GM12872 (cell line): ENCODE measurements around the gene EFEMP2.

Source experiments
- CTCF ChIP-seq: IDR thresholded peaks from 3 replicates; pipeline ENCODE4 v1.5.1; 2011; ENCODE audit warnings: low read depth, mild to moderate bottlenecking, low read length, moderate library complexity; ENCODE audit not compliant: insufficient read depth

Gene EFEMP2

DNA sequence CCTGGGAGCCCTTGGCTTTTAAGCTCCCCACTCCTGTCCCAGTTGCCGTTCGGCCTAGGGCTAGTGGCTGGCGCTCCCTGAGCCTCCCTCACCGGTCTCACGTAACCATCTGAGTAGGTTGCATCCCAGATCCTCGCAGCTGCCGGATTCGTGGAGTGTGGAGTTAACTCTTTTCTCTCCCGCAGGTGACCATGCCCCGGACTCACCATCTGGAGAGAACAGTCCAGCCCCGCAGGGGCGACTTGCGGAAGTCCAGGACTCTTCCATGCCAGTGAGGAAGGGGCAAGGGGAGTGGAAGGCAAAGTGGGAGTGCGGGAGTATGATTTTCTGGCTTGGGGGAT lies 11.5 kb downstream of the EFEMP2 start:
- no peak for TF ChIP-seq CTCF

DNA sequence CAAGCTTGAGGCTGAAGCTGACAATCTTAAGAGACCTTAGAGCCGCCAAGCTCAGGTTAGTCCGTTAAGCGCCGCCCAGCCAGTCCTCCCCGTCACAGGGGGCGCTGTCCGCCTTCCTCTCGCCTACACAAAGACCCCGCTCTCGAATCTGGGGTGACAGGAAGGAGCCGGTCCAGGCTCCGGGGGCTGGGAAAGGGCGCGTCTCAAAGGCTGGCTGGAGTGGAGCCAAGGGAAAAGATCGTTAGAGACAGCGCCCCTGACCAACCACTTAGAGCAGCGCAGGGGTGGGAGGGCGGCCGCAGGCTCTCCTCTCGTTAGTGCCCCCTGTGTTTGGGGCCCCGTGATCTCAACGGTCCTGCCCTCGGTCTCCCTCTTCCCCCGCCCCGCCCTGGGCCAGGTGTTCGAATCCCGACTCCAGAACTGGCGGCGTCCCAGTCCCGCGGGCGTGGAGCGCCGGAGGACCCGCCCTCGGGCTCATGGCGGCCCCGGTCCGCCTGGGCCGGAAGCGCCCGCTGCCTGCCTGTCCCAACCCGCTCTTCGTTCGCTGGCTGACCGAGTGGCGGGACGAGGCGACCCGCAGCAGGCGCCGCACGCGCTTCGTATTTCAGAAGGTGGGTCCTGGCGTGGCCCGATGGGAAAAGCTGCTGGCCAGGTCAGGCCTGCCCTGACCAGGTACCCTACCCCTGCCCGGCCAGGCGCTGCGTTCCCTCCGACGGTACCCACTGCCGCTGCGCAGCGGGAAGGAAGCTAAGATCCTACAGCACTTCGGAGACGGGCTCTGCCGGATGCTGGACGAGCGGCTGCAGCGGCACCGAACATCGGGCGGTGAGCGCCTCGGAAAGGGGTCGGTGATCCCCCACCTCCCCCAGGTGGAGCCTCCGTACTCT lies 12.1 kb downstream of the EFEMP2 start, which contains the start of gene MUS81:
Gene MUS81 (plus strand): TSS at position 156 of the 887 bp plus-strand sequence. CDS start 321 bp downstream, at position 477.
- TF ChIP-seq CTCF, result peak; percentile 86

DNA sequence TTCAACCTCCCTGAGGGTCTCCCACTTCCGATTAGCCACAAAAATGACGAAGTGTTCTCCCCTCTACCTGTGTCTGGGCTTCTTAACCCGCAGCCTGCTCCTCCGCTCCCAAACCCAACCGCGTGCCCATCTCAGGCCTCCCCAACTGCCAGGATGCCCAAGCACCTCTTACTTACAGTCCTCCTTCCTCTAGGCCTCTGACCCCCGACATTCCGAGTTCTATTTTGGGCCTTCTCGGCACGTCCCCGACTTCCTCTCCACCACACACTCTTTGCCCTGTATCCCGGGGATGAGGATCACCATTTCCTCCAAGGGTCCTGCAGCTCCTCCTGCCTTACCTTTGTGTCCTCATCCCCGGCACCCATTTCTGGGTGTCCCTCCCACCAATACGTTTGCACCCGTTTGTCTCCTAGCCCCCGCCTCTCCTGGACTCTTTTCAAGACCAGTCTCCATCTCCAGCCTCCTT lies 12.8 kb downstream of the EFEMP2 start:
- TF ChIP-seq CTCF, result no peak

DNA sequence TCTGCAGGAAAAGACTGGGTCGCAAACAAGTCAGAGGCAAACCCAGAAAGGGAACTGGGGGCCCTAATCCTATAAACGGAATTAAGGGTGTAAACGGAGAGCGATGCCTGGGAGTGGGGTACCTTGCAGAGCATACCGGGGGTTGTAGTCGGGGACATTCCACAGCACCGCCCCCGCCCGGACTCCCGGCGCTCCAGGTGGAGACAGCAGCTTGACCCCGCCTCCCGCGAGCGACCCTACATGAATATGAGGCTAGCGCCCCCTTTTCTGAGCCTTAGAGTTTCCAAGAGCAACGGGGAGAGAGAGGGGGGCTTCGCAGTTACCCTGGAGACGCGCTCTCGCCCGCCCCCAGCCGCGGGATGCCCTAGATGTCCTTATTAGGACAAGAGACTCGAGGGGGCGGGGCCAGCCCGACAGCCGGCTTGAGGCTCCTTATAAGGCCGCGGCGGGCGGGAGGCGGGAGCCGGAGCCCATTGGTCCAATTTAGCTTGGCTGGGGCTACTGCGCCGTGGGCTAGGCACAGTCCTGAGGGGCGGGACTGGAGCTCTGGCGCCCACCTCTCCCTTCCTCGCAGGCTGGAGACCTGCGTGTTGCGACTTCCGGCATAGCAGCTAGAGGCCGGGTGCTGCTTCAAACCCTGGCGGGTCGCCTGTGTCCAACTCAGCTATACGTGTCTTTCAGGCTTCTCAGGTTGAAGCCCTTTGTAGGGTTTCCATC lies 13.3 kb downstream of the EFEMP2 start:
- no peak; the same call in 2 of the 3 replicates for TF ChIP-seq CTCF

DNA sequence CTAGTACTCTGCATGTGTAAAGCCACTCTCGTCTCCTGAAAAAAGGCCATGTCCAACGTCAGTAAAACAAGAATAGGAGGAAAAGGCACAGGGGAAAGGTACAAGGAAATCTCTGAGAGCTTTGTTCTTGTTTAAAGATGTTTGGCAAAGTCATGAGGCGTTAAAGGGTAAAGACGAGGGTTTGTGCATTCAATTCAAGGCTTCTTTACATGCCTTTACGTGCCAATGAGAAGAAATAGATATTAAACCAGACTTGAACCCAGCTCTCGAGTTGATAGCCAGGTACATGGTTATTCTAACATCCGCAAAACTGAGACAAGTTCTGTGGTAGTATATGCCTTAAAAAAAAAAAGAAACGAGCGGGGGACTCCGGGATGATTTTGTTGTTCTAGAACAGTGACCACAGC lies 13.9 kb downstream of the EFEMP2 start:
- no peak; the same call in 2 of the 3 replicates for TF ChIP-seq CTCF

- no peak for TF ChIP-seq CTCF
Measured at GRCh38 chr11:65857853-65858680, 14.5 kb downstream of the EFEMP2 start, which contains the start of gene CFL1. CFL1 (minus strand) TSS chr11:65858180; CDS start chr11:65858099, 81 bp downstream.
